OCI-M2 (cell line): Measurements from ENCODE around the gene IGF2R.
"Not testable (repeated sequence)": the region's sequence is repeated elsewhere in the genome, so short reads cannot be mapped to it uniquely, and the experiment has no call there.

Experiments used
- DNase-seq: peaks from one replicate; lab custom pipeline; 2025; ENCODE audit not compliant: unreplicated experiment; lab: John Stamatoyannopoulos, UW

Gene IGF2R

DNA sequence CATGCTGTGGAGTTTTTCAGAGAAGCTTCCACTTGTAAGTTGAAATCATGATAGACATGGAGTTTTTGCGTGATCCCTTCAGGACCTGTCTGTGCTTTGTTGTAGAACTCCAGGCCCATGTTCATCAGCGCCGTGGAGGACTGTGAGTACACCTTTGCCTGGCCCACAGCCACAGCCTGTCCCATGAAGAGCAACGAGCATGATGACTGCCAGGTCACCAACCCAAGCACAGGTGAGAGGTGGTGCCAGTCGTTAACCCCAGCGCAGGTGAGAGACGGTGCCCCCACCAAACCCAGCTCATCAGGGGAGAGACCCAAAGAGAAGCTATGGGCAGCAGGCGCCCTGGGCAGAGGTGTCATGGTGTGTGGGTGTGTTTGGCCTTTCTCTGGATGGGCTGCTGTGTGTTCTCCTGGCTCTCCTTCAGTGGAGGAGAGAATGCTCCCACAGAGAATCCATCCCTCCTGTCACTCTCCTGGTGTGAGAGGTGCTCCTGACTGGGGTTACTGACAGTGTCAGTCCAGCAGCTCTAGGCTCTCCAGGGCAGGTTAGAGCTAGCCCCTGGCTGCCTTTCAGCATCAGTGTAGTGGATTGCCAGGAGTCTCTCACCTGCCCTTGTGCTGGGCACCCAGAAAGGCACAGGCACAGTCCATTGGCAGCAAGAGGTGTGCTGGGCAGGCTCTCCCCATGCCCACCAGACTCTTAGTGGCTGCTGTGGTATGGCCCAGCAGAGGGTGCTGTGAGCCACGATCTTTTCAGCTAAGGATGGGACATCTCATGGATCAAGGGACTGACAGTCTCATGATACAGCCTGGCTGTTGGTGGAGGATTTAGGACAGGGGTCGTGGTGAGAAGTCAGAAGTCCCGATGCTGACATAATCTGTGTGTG, 103.2 kb downstream of the IGF2R start:
- DNase-seq = no peak

DNA sequence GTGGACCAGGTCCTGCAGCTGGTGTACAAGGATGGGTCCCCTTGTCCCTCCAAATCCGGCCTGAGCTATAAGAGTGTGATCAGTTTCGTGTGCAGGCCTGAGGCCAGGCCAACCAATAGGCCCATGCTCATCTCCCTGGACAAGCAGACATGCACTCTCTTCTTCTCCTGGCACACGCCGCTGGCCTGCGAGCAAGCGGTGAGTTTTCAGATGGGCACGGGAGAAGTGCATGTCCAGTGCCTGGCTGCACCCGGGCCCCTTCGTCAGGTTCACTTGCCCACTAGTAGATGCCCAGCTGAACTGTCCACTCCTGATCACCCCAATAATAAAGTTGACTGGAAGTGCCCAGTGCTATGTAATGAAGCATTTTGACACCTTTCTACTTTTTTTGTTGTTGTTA, 104.4 kb downstream of the IGF2R start:
- no peak for DNase-seq

GRCh38 chr6:160076009-160076408, 107.1 kb downstream of the IGF2R start:
- no peak for DNase-seq

- no peak for DNase-seq
Observed at GRCh38 chr6:160077024-160077423, 108.1 kb downstream of the IGF2R start.

- no peak for DNase-seq
Observed at GRCh38 chr6:160077526-160077925, 108.6 kb downstream of the IGF2R start.

DNA sequence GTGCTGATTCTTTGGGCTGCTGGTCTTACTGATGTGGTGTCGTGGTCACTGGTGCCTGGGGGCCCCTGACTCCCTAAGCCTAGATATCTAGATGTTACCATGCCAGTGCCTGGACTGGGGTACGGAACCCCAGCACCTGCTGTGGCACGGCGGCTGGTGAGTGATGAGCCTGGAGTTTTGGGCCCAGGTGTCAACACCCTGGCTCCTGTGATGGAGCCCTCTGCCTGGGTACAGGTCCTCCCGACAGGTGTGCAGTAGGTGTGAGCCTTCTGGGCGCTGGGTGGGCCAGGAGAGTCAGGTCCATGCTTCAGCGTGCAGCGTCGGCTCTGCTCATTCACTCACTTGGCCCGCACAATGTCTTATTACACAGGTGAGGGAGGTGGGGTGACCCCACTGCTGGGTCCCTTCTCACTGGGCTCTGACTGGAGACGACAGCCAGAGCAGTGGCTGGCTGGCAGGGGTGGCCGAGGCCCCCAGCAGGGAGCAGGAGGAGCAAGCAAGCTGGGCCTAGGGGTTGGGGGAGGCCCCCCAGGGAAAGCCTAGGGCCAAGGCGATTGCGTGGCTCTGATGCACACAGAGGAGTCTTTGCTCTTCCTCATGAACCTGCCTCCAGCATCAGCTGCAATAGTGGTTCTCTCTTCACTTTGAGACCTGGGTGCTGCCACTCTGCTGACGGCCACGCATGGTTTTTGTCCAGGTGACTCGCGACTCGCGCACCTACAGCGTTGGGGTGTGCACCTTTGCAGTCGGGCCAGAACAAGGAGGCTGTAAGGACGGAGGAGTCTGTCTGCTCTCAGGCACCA, 110.2 kb downstream of the IGF2R start:
- no peak for DNase-seq

GRCh38 chr6:160079686-160080043, 110.8 kb downstream of the IGF2R start:
- DNase-seq = no peak

GRCh38 chr6:160080097-160080496, 111.2 kb downstream of the IGF2R start:
- DNase-seq = no peak

DNA sequence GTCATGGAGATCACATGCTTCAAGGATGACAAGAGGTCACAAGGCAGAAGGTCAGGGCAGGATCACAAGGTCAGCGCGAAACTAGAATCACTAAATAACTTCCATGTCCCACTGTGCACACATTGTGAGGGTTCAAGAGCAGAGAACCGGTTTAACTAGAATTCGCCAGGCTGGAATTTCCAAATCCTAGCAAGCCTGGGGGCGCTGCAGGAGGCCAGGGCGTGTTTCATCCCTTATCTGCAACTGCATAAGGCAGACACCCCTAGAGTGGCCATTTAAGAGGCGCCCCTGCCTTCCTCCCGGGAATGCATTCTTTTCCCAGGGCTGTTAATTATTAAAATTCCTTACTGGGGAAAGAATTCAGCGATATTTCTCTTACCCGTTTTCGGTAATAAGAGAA, 112.5 kb downstream of the IGF2R start:
- DNase-seq = no peak

DNA sequence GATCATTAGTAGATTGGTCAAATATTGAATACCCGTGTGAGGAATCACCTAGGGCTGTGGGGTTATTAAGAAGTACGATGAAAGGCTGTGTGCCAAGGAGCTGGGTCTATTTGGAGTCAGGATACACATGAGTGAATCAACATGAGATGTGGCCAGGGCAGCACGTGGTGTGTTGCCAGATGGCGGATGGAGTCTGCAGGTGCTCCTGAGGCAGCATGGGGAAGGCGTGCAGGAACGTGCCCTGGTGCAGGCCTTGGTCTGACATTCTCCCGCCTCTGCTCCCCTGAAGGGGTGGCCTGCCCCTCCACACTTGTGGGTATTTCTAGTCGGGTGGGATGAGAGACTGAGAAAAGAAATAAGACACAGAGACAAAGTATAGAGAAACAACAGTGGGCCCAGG, 113.7 kb downstream of the IGF2R start:
- DNase-seq = no peak

GRCh38 chr6:160084198-160084776, 115.4 kb downstream of the IGF2R start:
- DNase-seq = no peak

GRCh38 chr6:160085226-160085625, 116.3 kb downstream of the IGF2R start:
- DNase-seq = no peak

DNA sequence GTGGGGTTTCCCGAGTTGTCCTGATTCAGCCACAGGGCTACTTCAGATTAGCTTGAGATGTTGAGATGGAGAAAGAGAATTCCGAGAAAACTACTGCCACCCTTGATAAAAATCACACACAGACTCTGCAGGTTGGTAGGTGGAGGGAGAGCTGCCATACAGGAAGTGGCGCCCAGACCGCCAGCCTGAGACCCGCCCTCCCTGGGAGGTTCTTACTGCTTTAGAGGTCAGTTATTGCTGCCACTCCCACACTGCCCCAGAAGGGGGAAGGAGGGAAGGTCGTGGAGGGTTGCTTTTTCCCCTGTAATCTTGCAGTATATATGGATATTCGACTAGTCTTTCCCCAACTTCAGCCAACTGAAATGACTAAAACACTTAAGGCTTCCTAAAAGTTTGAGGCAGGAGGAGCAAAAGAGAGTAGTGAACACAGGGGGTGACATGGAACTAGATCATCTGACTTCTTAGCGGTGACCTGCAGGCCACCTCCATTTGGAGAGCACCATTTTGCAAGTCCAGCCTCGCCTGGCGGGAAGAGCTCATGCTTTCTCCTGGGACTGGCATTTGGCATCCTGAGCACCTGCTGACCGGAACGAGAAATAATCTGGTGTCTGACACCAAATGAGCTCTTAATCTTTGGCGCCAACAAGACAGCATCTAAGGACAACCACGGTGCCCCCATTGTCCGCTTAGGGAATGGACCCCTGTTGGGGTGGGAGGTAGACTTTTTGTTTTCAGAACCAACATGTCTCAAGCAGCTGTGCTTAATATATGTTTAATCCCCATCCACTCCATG, 117.0 kb downstream of the IGF2R start:
- DNase-seq = no peak

- DNase-seq = no peak
Observed at GRCh38 chr6:160086754-160087153, 117.9 kb downstream of the IGF2R start.

DNA sequence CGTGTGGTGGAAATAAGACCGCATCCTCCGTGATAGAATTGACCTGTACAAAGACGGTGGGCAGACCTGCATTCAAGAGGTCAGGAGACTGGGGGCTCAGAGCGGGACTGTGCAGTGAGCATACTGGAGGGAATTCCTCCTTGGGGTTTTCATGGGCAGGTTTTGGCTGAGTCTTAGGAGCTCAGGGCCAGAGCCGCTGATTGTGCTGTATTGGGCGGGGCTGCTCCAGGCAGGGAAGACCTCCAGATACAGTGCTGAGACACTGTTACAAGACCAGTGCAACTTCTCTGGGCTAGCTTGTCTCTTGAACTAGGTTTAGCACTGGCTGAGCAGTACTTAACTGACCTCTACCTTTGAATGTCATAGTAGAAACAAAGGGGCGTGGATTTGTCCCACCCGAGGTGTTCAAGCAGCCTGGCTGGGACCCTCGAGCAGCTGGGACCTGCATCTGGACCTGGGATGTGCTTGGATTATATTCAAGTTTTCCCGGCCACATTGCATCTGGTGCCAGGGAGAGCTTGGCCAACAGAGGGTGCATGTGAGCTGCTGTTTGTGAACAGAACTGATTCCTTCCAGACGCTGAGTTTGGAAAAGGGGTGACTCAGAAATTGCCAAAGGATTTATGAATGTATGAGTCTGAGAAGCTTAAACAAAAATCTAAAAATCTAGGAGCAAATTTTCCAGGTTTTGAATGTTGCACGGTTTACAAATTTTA, 119.3 kb downstream of the IGF2R start:
- DNase-seq = no peak

DNA sequence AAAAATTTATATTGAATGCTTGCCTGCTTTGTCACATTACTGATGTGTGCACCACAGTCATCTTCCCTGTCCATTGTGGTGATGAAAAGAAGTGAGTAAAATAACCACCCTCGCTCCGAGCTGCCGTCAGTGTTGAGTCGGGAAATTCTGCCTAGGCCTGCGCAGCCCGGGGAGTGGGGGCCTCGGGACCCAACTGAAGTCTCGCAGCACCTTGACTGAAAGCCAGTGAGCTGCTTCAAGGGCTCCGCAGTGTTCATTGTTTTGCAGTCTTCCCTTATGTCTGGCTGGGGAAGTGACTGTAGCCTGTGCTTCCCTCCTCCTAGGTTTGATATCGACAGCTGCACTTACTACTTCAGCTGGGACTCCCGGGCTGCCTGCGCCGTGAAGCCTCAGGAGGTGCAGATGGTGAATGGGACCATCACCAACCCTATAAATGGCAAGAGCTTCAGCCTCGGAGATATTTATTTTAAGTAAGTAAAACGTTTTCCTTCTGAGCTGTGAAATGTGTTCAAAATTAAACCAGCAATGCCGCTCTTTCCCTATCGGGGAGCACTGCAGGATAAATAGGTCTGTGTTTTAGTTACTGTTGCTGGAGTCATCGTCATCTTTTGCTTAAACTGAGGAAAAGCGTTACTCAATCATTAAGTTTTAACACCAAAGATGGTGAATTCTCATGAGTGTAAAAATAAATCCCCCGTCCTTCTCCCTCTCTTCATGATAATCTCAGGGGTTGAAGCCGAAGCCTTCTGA, 120.1 kb downstream of the IGF2R start:
- DNase-seq = no peak

GRCh38 chr6:160089534-160089897, 120.6 kb downstream of the IGF2R start:
- DNase-seq = no peak

DNA sequence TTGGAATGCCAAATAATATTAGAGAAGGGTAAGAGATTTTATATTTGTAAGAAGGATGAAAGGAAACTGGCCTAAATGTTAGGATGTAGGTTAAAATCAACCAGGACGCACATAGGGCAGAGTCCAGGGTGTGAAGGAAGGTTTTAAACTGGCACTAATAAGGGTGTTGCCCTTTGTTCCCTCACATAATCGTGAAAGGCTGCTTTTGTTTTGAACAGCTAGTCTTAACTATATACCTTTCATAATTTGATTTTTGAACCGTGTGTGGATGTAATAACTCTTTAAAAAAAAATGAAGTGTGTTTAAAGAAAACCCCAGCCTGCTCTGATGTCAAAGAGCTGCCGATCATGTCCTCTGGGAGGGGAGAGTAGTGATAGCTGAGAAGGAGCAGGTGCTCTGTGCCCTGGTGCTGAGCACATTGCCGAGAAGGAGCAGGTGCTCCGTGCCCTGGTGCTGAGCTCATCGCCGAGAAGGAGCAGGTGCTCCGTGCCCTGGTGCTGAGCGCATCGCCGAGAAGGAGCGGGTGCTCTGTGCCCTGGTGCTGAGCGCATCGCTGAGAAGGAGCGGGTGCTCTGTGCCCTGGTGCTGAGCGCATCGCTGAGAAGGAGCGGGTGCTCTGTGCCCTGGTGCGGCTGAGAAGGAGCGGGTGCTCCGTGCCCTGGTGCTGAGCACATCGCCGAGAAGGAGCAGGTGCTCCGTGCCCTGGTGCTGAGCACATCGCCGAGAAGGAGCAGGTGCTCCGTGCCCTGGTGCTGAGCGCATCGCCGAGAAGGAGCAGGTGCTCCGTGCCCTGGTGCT, 121.8 kb downstream of the IGF2R start:
- DNase-seq = not testable (repeated sequence)

DNA sequence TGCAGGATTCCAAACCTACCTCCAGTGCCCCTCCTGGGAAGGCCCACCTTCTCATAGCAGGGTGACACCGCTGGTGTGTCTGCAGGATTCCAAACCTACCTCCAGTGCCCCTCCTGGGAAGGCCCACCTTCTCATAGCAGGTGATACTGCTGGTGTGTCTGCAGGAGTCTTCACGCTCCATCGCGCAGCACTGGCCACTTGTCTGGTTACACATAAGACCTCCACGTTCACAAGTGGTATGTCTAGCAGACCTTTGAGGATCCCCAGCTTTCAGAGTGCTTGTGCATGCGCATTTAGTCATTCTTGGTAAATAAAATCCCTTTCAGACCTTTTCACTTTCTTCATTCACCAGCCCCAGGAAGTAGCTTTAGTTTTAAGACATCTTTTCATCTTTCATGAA, 123.3 kb downstream of the IGF2R start:
- not testable (repeated sequence) for DNase-seq
